A549 (cell line): ENCODE results near the gene MEA1.

Experiments
- CBX8 ChIP-seq: fragments of 200-600 bp; sonication (generic); IDR thresholded peaks from 2 replicates; pipeline ENCODE4 v1.6.1; 2016
- CTCF ChIP-seq: fragments of >200 bp; sonication (Bioruptor Twin); formaldehyde crosslinking; IDR thresholded peaks from 3 replicates; pipeline ENCODE4 v1.5.1; 2016
- ELK1 ChIP-seq: fragments of 150-350 bp; IDR thresholded peaks from 2 replicates; pipeline ENCODE4 v1.6.1; 2014; ENCODE audit warnings: low read depth, mild to moderate bottlenecking, low read length
- HDAC2 ChIP-seq: fragments of 200-600 bp; sonication (generic); IDR thresholded peaks from 2 replicates; pipeline ENCODE4 v1.6.1; 2016
- JUN ChIP-seq, 2 experiments: fragments of >200 bp; sonication (Bioruptor Twin); formaldehyde crosslinking; IDR thresholded peaks; 2 replicates in 1 of 2; 3 replicates in 1 of 2; pipeline ENCODE4 v1.6.1; 2016 to 2017
- JUNB ChIP-seq: fragments of >200 bp; sonication (Bioruptor Twin); formaldehyde crosslinking; IDR thresholded peaks from 2 replicates; pipeline ENCODE4 v1.6.1; 2016
- POLR2A ChIP-seq: IDR thresholded peaks from 2 replicates; pipeline ENCODE4 v1.6.1; 2012; ENCODE audit warnings: mild to moderate bottlenecking, low read length
- RAD21 ChIP-seq, 2 experiments: fragments of >200 bp in 1 of 2; sonication (Bioruptor Twin) in 1 of 2; formaldehyde crosslinking in 1 of 2; IDR thresholded peaks in 1 of 2; conservative IDR thresholded peaks in 1 of 2; 2 replicates in 1 of 2; 3 replicates in 1 of 2; pipeline ENCODE4 v1.6.1; 2012 to 2018; ENCODE audit warnings: inconsistent platforms in 1 of 2
- REST ChIP-seq: fragments of 200-600 bp; sonication (generic); IDR thresholded peaks from 2 replicates; pipeline ENCODE4 v1.6.1; 2016; ENCODE audit warnings: antibody characterized with exemption, mild to moderate bottlenecking, moderate library complexity
- RFX5 ChIP-seq: fragments of 450-650 bp; IDR thresholded peaks from 2 replicates; pipeline ENCODE4 v1.7.1; 2014; ENCODE audit warnings: antibody characterized with exemption, mild to moderate bottlenecking, moderate library complexity
- RNF2 ChIP-seq: fragments of 200-600 bp; sonication (generic); IDR thresholded peaks from 2 replicates; pipeline ENCODE4 v1.6.1; 2016; ENCODE audit warnings: low read depth, mild to moderate bottlenecking, antibody characterized with exemption, moderate library complexity, borderline replicate concordance

- TF ChIP-seq CTCF (no peak), HDAC2 (no peak), ELK1 (no peak), RNF2 (no peak), RAD21 (conservative IDR thresholded peaks at IDR 0.05 in 1 of 2, IDR thresholded peaks at IDR 0.05 in 1 of 2) (no peak), RFX5 (no peak), POLR2A (no peak), JUN (IDR thresholded peaks at IDR 0.05) (no peak), CBX8 (no peak), REST (no peak), JUNB (no peak)
Observed at GRCh38 chr6:42981836-42982235, 31.9 kb downstream of the MEA1 start.
